B cell (primary cell): ENCODE results near the gene SLC36A1. TPM values are rescaled to one million over a fixed set of nuclear protein-coding genes. Genes with fewer than 3 reads are reported as not detected.

Experiments used
- ATAC-seq: fragments of 200-7000 bp; cut with Tn5 transposase; one replicate; pipeline ENCODE4 v1.10.0; 2021; ENCODE audit warnings: low read depth, mild to moderate bottlenecking, moderate number of reproducible peaks, moderate library complexity
- CTCF ChIA-PET: fragments of 350-600 bp; sonication (Branson Sonifier 250); formaldehyde crosslinking; loops from one replicate; lab custom pipeline; 2021; ENCODE audit warnings: antibody characterized with exemption, inconsistent platforms; lab: Charles Lee
- POLR2A ChIA-PET: fragments of 350-600 bp; sonication (Branson Sonifier 250); formaldehyde crosslinking; loops from one replicate; lab custom pipeline; 2021; ENCODE audit warnings: antibody characterized with exemption; lab: Charles Lee
- DNase-seq: peaks from one replicate; pipeline ENCODE4 v3.0.0; 2013
- H2AFZ ChIP-seq: 2 replicates; pipeline ENCODE4 v1.6.1; 2012; ENCODE audit warnings: mild to moderate bottlenecking, low read depth, low read length; ENCODE audit not compliant: insufficient read depth, poor library complexity, severe bottlenecking
- H3K27ac ChIP-seq, 2 donors: 1 replicate in 1 of 2; 2 replicates in 1 of 2; pipeline ENCODE4 v1.5.1; 2012 to 2013; ENCODE audit warnings: low read length in 2 of 2, mild to moderate bottlenecking in 2 of 2, moderate library complexity in 1 of 2
- H3K27me3 ChIP-seq, 4 experiments: fragments of 200-600 bp in 1 of 4; sonication (generic) in 1 of 4; replicated peaks in 1 of 4; 1 replicate in 2 of 4; 2 replicates in 2 of 4; pipeline versions ENCODE4 v1.6.1 to v1.7.0; 2013 to 2016; ENCODE audit warnings: low read length in 3 of 4, mild to moderate bottlenecking in 2 of 4, mixed read lengths in 1 of 4, moderate library complexity in 1 of 4; ENCODE audit not compliant: insufficient read depth in 4 of 4, control insufficient read depth in 3 of 4; ENCODE audit errors: control extremely low read depth in 1 of 4
- H3K36me3 ChIP-seq, 2 experiments: replicated peaks in 1 of 2; 1 replicate in 1 of 2; 2 replicates in 1 of 2; pipeline versions ENCODE4 v1.6.1 to v1.7.1; 2013; ENCODE audit warnings: low read length in 1 of 2; ENCODE audit not compliant: insufficient read depth in 2 of 2, control insufficient read depth in 1 of 2; ENCODE audit errors: control extremely low read depth in 1 of 2, extremely low read depth in 1 of 2
- H3K4me1 ChIP-seq, 2 donors: fragments of 200-600 bp in 1 of 2; sonication (generic) in 1 of 2; 1 replicate in 1 of 2; 2 replicates in 1 of 2; pipeline versions ENCODE4 v1.5.1 to v1.6.1; 2013 to 2017; ENCODE audit warnings: low read length in 2 of 2; ENCODE audit not compliant: control insufficient read depth in 2 of 2, insufficient read depth in 2 of 2
- H3K4me2 ChIP-seq: replicated peaks from 2 replicates; pipeline ENCODE3; 2012; ENCODE audit warnings: mild to moderate bottlenecking, low read depth, low read length; ENCODE audit not compliant: poor library complexity, severe bottlenecking
- H3K4me3 ChIP-seq, 5 experiments: fragments of 200-600 bp in 1 of 5; sonication (generic) in 1 of 5; 1 replicate in 3 of 5; 2 replicates in 2 of 5; pipeline versions ENCODE4 v1.5.1 to v1.7.0; 2011 to 2016; ENCODE audit warnings: low read length in 4 of 5, mild to moderate bottlenecking in 4 of 5, low read depth in 2 of 5, control low read depth in 1 of 5, moderate library complexity in 1 of 5; ENCODE audit not compliant: insufficient read depth in 1 of 5; ENCODE audit errors: control extremely low read depth in 1 of 5, extremely low read depth in 1 of 5
- H3K79me2 ChIP-seq: fragments of 200-600 bp; sonication (generic); one replicate; pipeline ENCODE4 v1.6.0; 2016; ENCODE audit warnings: low read length; ENCODE audit not compliant: control insufficient read depth, insufficient read depth
- H3K9ac ChIP-seq: fragments of 200-600 bp; sonication (generic); 2 replicates; pipeline ENCODE4 v1.6.1; 2017; ENCODE audit warnings: mild to moderate bottlenecking, low read length, moderate library complexity
- H3K9me3 ChIP-seq, 3 donors: one replicate each; pipeline versions ENCODE4 v1.6.1 to v1.7.1; 2013; ENCODE audit warnings: low read length in 2 of 3; ENCODE audit not compliant: control insufficient read depth in 2 of 3, insufficient read depth in 1 of 3; ENCODE audit errors: control extremely low read depth in 1 of 3
- H4K20me1 ChIP-seq: 2 replicates; pipeline ENCODE4 v1.6.0; 2012; ENCODE audit warnings: mild to moderate bottlenecking, low read length; ENCODE audit not compliant: insufficient read depth, control insufficient read depth, poor library complexity, severe bottlenecking
- H3K27ac Mint-ChIP-seq: one replicate; pipeline ENCODE4 v1.8.0; 2021; ENCODE audit warnings: mixed read lengths
- H3K27me3 Mint-ChIP-seq: one replicate; pipeline ENCODE4 v1.8.0; 2021; ENCODE audit warnings: mixed read lengths
- H3K4me1 Mint-ChIP-seq: one replicate; pipeline ENCODE4 v1.8.0; 2021; ENCODE audit warnings: mixed read lengths
- H3K4me3 Mint-ChIP-seq: one replicate; pipeline ENCODE4 v1.8.0; 2021; ENCODE audit warnings: mixed read lengths
- H3K9me3 Mint-ChIP-seq: one replicate; pipeline ENCODE4 v1.8.0; 2022; ENCODE audit warnings: mixed read lengths; ENCODE audit not compliant: insufficient read depth
- CTCF ChIP-seq: fragments of 200-600 bp; IDR thresholded peaks from one replicate; pipeline ENCODE4 v1.8.0; 2022; ENCODE audit warnings: antibody characterized with exemption, mild to moderate bottlenecking
- EZH2 ChIP-seq: IDR thresholded peaks from 2 replicates; pipeline ENCODE4 v1.6.1; 2012; ENCODE audit warnings: borderline replicate concordance, low read depth, mild to moderate bottlenecking, moderate library complexity, low read length; ENCODE audit not compliant: insufficient read depth, poor library complexity, severe bottlenecking
- WGBS: methylation state at CpG from one replicate; pipeline ENCODE4 v1.1.5; 2013; ENCODE audit warnings: missing lambda C conversion rate; ENCODE audit not compliant: insufficient coverage; 5-methylcytosine and 5-hydroxymethylcytosine counted together
- intact Hi-C: fragments of 100-400 bp; cut with micrococcal nuclease; formaldehyde crosslinking; loops from one replicate; pipeline ENCODE4 v1.10.0; 2022
- polyA plus RNA-seq: library from polyadenylated mRNA; depleted of rRNA; stranded (reverse); fragments of >200 nt; gene quantifications from 2 replicates; pipeline ENCODE4 v1.2.3, GENCODE V29; 2012
- total RNA-seq, 2 donors: library from RNA; stranded (reverse); fragments of 120-200 nt in 1 of 2; gene quantifications; 1 replicate in 1 of 2; 2 replicates in 1 of 2; pipeline versions ENCODE4 v1.2.3 to v1.2.4, GENCODE V29; 2013 to 2022

SLC36A1 gene
- total and polyA plus RNA-seq, 2 donors (not counting 1 experiment from before 2014, with no cell fraction given), result 4.0 to 15.1 TPM

DNA sequence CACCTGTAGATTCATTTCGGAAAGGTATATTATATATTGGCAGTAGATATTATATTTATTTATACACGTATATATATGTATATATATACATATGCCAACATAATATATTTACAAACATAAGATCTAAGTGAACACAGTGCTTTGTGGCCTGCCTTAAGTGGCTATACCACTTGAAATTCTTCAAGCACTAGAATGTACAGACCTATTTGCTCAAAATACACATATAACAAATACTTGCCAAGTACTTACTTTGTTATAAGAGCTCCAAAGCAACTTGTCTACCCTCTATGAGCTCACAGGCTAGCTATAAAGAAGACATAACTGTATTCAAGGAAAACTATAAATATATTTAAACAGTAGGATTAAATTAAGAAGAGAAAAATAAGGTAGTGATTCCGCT, 33.6 kb upstream of the SLC36A1 start:
- POLR2A ChIA-PET, result no interaction called here
- H3K4me1 Mint-ChIP-seq, result no peaks in the 10 kb centered on the region
- Histone ChIP-seq H2AFZ (no peak overlapping the region), H3K36me3 (no peaks in the 10 kb centered on the region), H3K9ac (no peak overlapping the region), H3K4me2 (no peak overlapping the region), H3K79me2 (no peaks in the 10 kb centered on the region), H3K27me3 (peaks cover 0 to 19% (median 7%) of the 10 kb centered on the region in 4 experiments), H3K4me3 (no peak overlapping the region), H3K9me3 (peaks cover 0 to 17% (median 17%) of the 10 kb centered on the region in 3 donors), H3K27ac (no peak overlapping the region), H3K4me1 (no peaks in the 10 kb centered on the region), H4K20me1 (no peaks in the 10 kb centered on the region)
- ATAC-seq (no peak), DNase-seq (no peak)
- WGBS, result 100% methylated on average over 1 of the region's 3 CpGs
- H3K4me3 Mint-ChIP-seq, result no peak overlapping the region
- H3K27me3 Mint-ChIP-seq, result peaks cover 43% of the 10 kb centered on the region
- CTCF ChIA-PET, result no interaction called here
- no peak overlapping the region for H3K27ac Mint-ChIP-seq
- peaks cover 7% of the 10 kb centered on the region for H3K9me3 Mint-ChIP-seq
- TF ChIP-seq CTCF, result no peak
- TF ChIP-seq EZH2, result no peak
- intact Hi-C loops, result no loop called here

GRCh38 chr5:151414536-151414935, 32.9 kb upstream of the SLC36A1 start:
- intact Hi-C loops, result no loop called here
- CTCF ChIA-PET, result interaction anchor here (1.0 kb wide), 1 partner anchor 9 kb away, joined by 3 read pairs; no protein-coding TSS in a partner anchor
- Histone ChIP-seq H3K36me3 (no peaks in the 10 kb centered on the region), H3K4me3 (no peak overlapping the region), H4K20me1 (no peaks in the 10 kb centered on the region), H2AFZ (no peak overlapping the region), H3K4me2 (no peak overlapping the region), H3K27ac (no peak overlapping the region), H3K27me3 (peaks cover 0 to 17% (median 7%) of the 10 kb centered on the region in 4 experiments), H3K79me2 (no peaks in the 10 kb centered on the region), H3K4me1 (no peaks in the 10 kb centered on the region), H3K9ac (no peak overlapping the region), H3K9me3 (peaks cover 0 to 22% (median 17%) of the 10 kb centered on the region in 3 donors)
- Mint-ChIP-seq H3K9me3 (peaks cover 12% of the 10 kb centered on the region), H3K27ac (no peak overlapping the region), H3K27me3 (peaks cover 47% of the 10 kb centered on the region), H3K4me3 (no peak overlapping the region), H3K4me1 (no peaks in the 10 kb centered on the region)
- ATAC-seq (no peak), DNase-seq (no peak)
- WGBS, result 63% methylated on average over 2 of the region's 3 CpGs
- POLR2A ChIA-PET, result no interaction called here
- TF ChIP-seq EZH2 (no peak), CTCF (no peak)
